Activated B cell treated with CpG ODN at 0.5 μM for 24 hours (primary cell): Measurements from ENCODE around the gene PES1. TPM values are rescaled to one million over a fixed set of nuclear protein-coding genes. Genes with fewer than 3 reads are reported as not detected.
"Not testable (repeated sequence)": the region's sequence is repeated elsewhere in the genome, so short reads cannot be mapped to it uniquely, and the experiment has no call there.

Experiments used
- ATAC-seq: fragments of 200-7000 bp; cut with Tn5 transposase; one replicate; pipeline ENCODE4 v1.10.0; 2021; ENCODE audit warnings: low read depth, mild to moderate bottlenecking, moderate library complexity
- CTCF ChIA-PET: fragments of 350-600 bp; sonication (Branson Sonifier 250); formaldehyde crosslinking; loops from one replicate; lab custom pipeline; 2021; ENCODE audit warnings: antibody characterized with exemption; lab: Charles Lee
- POLR2A ChIA-PET: fragments of 350-600 bp; sonication (Branson Sonifier 250); formaldehyde crosslinking; loops from one replicate; lab custom pipeline; 2021; ENCODE audit warnings: antibody characterized with exemption; lab: Charles Lee
- DNase-seq: peaks from one replicate; pipeline ENCODE4 v3.0.0; 2022
- H3K27ac Mint-ChIP-seq: one replicate; pipeline ENCODE4 v1.8.0; 2020; ENCODE audit warnings: mixed read lengths
- H3K27me3 Mint-ChIP-seq: one replicate; pipeline ENCODE4 v1.8.0; 2021; ENCODE audit warnings: mixed read lengths
- H3K36me3 Mint-ChIP-seq: one replicate; pipeline ENCODE4 v1.8.0; 2021; ENCODE audit warnings: low read depth, mixed read lengths
- H3K4me1 Mint-ChIP-seq: one replicate; pipeline ENCODE4 v1.8.0; 2021; ENCODE audit warnings: mixed read lengths
- H3K4me3 Mint-ChIP-seq: one replicate; pipeline ENCODE4 v1.8.0; 2020; ENCODE audit warnings: mild to moderate bottlenecking, mixed read lengths
- H3K9me3 Mint-ChIP-seq: one replicate; pipeline ENCODE4 v1.8.0; 2020; ENCODE audit warnings: mixed read lengths
- CTCF ChIP-seq: fragments of 200-600 bp; IDR thresholded peaks from one replicate; pipeline ENCODE4 v1.8.0; 2022; ENCODE audit warnings: antibody characterized with exemption, mild to moderate bottlenecking
- intact Hi-C: fragments of 100-400 bp; cut with micrococcal nuclease; formaldehyde crosslinking; loops from one replicate; pipeline ENCODE4 v1.15.1; 2024
- total RNA-seq: library from RNA; stranded (reverse); gene quantifications from 2 replicates; pipeline ENCODE4 v1.2.3, GENCODE V29; 2022

The PES1 gene
- total RNA-seq, 1 donor from 2014 or later, result 124 TPM

DNA sequence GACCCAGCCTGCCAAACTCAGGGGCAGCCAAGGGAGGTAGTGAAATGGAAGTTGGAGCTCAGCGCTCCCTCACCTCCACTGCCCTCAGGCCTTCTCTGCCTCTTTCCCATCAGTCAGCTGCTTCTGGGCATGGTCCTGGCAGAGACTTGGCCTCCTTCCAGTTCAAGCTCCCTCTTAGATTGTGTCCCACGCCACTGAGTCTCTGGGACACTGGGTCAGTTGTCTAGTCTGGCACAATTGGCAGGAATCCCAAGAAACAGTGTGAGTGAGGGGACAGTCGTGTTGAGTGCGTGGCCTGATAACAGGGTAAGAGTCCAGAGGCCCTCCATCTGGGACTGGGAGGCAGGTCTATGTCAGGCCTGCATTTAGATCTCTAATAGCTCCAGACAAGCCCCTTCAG is 36.8 kb upstream of the PES1 start:
- no peak for ATAC-seq
- H3K9me3 Mint-ChIP-seq, result no peaks in the 10 kb centered on the region
- intact Hi-C loops, result no loop called here
- no peak for TF ChIP-seq CTCF
- DNase-seq, result no peak
- H3K4me1 Mint-ChIP-seq, result no peaks in the 10 kb centered on the region
- POLR2A ChIA-PET, result no interaction called here
- no peaks in the 10 kb centered on the region for H3K36me3 Mint-ChIP-seq
- CTCF ChIA-PET, result no interaction called here
- no peak overlapping the region for H3K4me3 Mint-ChIP-seq
- H3K27ac Mint-ChIP-seq, result no peak overlapping the region
- H3K27me3 Mint-ChIP-seq, result no peaks in the 10 kb centered on the region

- no peak overlapping the region for H3K27ac Mint-ChIP-seq
- DNase-seq (no peak), ATAC-seq (no peak)
- intact Hi-C loops, result no loop called here
- TF ChIP-seq CTCF, result no peak
- ChIA-PET CTCF (no interaction called here), POLR2A (no interaction called here)
- no peak overlapping the region for H3K4me3 Mint-ChIP-seq
- H3K9me3 Mint-ChIP-seq, result no peaks in the 10 kb centered on the region
- H3K36me3 Mint-ChIP-seq, result no peaks in the 10 kb centered on the region
- H3K27me3 Mint-ChIP-seq, result no peaks in the 10 kb centered on the region
- no peaks in the 10 kb centered on the region for H3K4me1 Mint-ChIP-seq
These were observed 35.8 kb upstream of the PES1 start for GRCh38 chr22:30627471-30627870.

DNA sequence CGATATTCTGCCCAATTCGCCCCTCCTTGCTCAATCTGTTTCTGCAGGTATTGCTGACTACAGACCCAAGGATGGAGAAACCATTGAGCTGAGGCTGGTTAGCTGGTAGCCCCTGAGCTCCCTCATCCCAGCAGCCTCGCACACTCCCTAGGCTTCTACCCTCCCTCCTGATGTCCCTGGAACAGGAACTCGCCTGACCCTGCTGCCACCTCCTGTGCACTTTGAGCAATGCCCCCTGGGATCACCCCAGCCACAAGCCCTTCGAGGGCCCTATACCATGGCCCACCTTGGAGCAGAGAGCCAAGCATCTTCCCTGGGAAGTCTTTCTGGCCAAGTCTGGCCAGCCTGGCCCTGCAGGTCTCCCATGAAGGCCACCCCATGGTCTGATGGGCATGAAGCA is 34.7 kb upstream of the PES1 start:
- DNase-seq (no peak), ATAC-seq (no peak)
- Mint-ChIP-seq H3K36me3 (no peaks in the 10 kb centered on the region), H3K27me3 (no peaks in the 10 kb centered on the region), H3K4me3 (no peak overlapping the region), H3K27ac (no peak overlapping the region), H3K4me1 (no peaks in the 10 kb centered on the region), H3K9me3 (no peaks in the 10 kb centered on the region)
- no peak for TF ChIP-seq CTCF
- POLR2A ChIA-PET, result no interaction called here
- CTCF ChIA-PET, result interaction anchor here (1.8 kb wide), 1 partner anchor 8 kb away, joined by 4 read pairs; no protein-coding TSS in a partner anchor
- intact Hi-C loops, result no loop called here

- H3K27me3 Mint-ChIP-seq, DNase-seq, ATAC-seq, H3K4me1 Mint-ChIP-seq, H3K27ac Mint-ChIP-seq, H3K36me3 Mint-ChIP-seq, intact Hi-C loops, H3K4me3 Mint-ChIP-seq, H3K9me3 Mint-ChIP-seq, POLR2A ChIA-PET: not testable (repeated sequence)
- CTCF ChIA-PET, result interaction anchor here (0.5 to 0.9 kb wide), 2 partner anchors 15 to 18 kb away, joined by 3 to 4 read pairs; no protein-coding TSS in a partner anchor
These were observed 28.2 kb upstream of the PES1 start for GRCh38 chr22:30619909-30620308.

- no peak overlapping the region for H3K4me3 Mint-ChIP-seq
These were observed 26.1 kb upstream of the PES1 start for GRCh38 chr22:30617819-30618218.

More at GRCh38 chr22:30617819-30618218, 26.1 kb upstream of the PES1 start:
- ATAC-seq, result no peak
- no peaks in the 10 kb centered on the region for H3K9me3 Mint-ChIP-seq
- H3K4me1 Mint-ChIP-seq, result no peaks in the 10 kb centered on the region
- no peak for DNase-seq
- intact Hi-C loops, result no loop called here
- H3K27me3 Mint-ChIP-seq, result peaks cover 13% of the 10 kb centered on the region
- no peak overlapping the region for H3K27ac Mint-ChIP-seq
- no peaks in the 10 kb centered on the region for H3K36me3 Mint-ChIP-seq
- ChIA-PET POLR2A (interaction anchor here (0.6 kb wide), 1 partner anchor 52 kb away, joined by 3 read pairs; no protein-coding TSS in a partner anchor), CTCF (no interaction called here)
- TF ChIP-seq CTCF, result no peak
